SH-SY5Y (cell line): ENCODE measurements around the gene PRKACA.

Experiments
- GATA2 ChIP-seq: IDR thresholded peaks from 2 replicates; pipeline ENCODE4 v1.6.1; 2011; ENCODE audit warnings: mild to moderate bottlenecking, low read depth, low read length
- GATA3 ChIP-seq: IDR thresholded peaks from 2 replicates; pipeline ENCODE4 v1.6.1; 2011; ENCODE audit warnings: low read depth, mild to moderate bottlenecking, low read length, moderate library complexity

DNA sequence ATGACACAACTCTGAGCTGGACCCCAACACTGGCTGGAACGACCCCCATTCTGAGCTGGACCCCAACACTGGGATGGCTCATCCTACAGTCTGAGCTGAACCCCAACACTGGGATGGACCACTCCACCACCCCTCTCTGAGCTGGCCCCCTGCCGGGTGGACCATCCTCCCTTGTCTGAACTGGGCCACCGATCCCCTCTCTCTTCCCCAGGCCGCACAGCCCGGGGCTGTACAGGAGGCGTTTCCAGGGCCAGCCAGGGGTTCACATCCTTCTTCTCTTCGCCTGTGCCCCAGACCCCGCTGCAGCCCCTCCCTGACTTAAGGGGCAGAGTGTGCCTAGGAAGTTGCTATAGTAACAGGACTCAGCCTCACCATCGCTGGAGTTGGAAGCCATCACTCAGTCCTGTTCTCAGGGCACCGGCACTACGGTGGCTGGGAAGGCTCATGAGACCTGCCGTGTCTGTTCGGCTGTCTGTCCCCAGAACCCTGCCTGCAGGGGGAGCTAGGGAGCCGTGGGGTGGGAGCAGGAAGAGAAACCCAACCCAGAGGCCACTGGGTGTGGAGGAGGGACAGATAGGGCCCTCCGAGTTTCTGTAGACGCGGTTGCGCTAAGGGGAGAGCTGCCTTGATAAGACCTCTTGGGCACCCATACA lies 3.7 kb downstream of the PRKACA start:
- no peak for TF ChIP-seq GATA3
- no peak for TF ChIP-seq GATA2
